LNCaP clone FGC (cell line): Measurements from ENCODE around the gene NSG2.
"Not testable (repeated sequence)": the region's sequence is repeated elsewhere in the genome, so short reads cannot be mapped to it uniquely, and the experiment has no call there.

ENCODE experiments used
- DNase-seq: peaks from one replicate; pipeline ENCODE4 v3.0.0-alpha.2; 2011; ENCODE audit warnings: low read depth
- H3K4me3 ChIP-seq: 2 replicates; pipeline ENCODE4 v1.5.1; 2011; ENCODE audit warnings: mild to moderate bottlenecking, low read depth, low read length, control low read depth
- CTCF ChIP-seq: IDR thresholded peaks from 2 replicates; pipeline ENCODE4 v1.5.1; 2012; ENCODE audit warnings: mild to moderate bottlenecking; ENCODE audit not compliant: control insufficient read depth, insufficient read depth; ENCODE audit errors: extremely low read depth

Gene NSG2

GRCh38 chr5:174011441-174011840, 34.1 kb upstream of the NSG2 start:
- H3K4me3 ChIP-seq = no peak overlapping the region
- TF ChIP-seq CTCF = no peak
- DNase-seq = no peak

GRCh38 chr5:174020069-174020927, 25.2 kb upstream of the NSG2 start:
- DNase-seq = peak; percentile 25
- peak; percentile 62 for TF ChIP-seq CTCF
- H3K4me3 ChIP-seq = not testable (repeated sequence)

- TF ChIP-seq CTCF = no peak
- H3K4me3 ChIP-seq = no peak overlapping the region
- no peak for DNase-seq
Observed at GRCh38 chr5:174020928-174021304, 24.6 kb upstream of the NSG2 start.

DNA sequence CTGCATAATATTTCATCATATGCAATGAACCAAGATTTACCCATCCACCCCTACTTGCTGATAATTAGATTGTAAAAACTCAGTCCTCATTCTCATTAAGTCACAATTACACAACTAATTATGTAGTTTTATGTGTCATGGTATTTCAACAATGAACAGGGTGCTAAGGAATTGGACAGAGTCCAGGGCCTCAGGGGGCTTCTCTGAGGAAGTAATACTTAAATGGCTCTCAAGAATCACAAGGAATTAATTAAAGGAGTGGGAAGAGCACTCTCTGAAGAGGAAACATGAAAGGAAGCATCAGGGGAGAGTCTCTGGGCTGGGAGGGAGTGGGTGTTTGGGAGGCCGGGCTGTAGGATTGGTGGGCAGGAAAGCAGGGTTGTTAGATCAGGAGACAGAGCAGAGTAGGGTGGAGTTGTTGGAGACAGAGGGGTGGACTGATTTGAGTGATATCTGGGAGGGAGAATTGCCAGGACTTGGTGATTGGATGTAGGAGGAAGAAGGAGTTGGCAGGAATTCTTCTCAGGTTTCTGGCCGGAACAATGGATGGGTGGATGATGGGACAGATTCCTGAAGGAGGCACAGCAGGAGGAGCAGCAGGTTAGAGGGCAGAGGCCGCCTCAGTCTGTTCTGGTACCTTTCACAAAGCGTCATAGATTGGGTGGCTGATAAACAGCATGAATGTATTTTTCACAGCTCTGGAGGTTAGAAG, 23.0 kb upstream of the NSG2 start:
- TF ChIP-seq CTCF = no peak
- H3K4me3 ChIP-seq = no peak overlapping the region
- DNase-seq = no peak

GRCh38 chr5:174030286-174030685, 15.2 kb upstream of the NSG2 start:
- no peak for TF ChIP-seq CTCF
- no peak overlapping the region for H3K4me3 ChIP-seq
- DNase-seq = no peak

- no peak overlapping the region for H3K4me3 ChIP-seq
- no peak for DNase-seq
- TF ChIP-seq CTCF = no peak
Observed at GRCh38 chr5:174044466-174045254, 846 bp upstream of the NSG2 start.
